Measurements from ENCODE around the gene KRTAP2-1. TPM values are rescaled to one million over a fixed set of nuclear protein-coding genes. Genes with fewer than 3 reads are reported as not detected.
"Not testable (repeated sequence)": the region's sequence is repeated elsewhere in the genome, so short reads cannot be mapped to it uniquely, and the experiment has no call there.

Gene KRTAP2-1
- total RNA-seq, 1 experiment from 2014 or later = not detected

DNA sequence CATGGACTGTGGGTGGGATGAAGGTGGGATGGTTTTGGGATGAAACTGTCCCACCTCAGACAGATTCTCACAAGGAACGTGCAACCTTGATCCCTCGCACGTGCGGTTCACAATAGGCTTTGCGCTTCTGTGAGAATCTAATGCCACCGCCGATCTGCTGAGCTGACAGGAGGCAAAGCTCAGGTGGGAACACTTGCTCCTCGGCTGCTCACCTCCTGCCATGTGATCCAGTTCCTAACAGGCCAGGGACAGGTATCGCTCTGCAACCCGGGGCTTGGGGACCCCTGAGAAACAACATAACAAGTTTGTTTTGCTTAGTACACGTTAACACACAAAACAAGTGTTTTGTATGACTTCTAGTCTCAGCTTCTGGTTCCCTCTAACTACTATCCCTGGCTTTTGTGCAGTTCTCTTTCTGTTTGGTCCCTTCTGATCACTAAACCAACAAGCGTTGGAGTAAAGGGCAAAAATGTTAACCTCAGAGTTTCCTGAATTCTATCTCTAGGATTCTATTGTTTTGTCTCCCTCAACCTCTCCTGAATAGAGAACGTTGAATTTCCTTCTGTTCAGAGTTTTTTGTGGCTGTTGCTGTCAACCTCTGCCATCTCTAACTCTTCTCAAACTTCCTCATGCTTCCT is 30.4 kb downstream of the KRTAP2-1 start:
- DNase-seq (ENCODE audit: extremely low read depth, low read depth) = no peak

DNA sequence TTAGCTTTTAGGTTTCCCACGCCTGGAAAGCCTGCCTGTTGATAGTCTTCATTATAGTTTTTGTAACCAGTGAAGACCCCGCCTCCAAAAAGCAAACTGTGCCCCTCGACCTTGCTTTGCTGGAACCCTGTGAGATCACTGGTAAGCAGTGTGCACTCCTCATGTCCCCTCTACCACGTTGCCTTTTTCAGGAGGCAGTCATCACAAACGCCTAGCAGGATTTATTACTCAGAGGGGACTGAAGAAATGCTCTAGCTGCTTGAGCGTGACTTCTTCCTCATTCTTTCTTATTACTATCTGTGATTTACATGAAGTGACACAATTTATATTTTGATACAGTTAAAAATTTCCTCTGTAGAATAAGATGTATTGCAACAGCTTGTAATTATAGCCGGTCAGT is 31.7 kb downstream of the KRTAP2-1 start:
- DNase-seq (ENCODE audit: extremely low read depth, low read depth) = no peak

DNA sequence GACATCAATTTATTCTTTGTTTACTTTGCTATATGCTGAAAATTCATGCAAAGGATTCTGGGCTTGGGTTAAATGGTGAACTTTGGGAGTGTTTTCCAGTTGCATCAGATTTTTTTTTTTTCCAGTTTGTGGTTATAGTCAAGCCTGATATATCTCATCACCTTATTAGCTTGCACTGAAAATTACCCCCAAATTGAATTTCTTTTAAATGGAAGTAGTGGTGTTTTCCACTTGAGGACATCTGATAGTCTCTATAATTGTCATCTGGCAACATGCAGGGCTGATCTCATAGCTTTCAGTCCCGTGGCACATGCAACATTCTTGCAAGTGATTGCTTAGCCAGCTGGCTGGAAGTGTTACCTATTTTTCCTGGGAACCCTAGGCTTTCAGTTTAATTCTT is 33.5 kb downstream of the KRTAP2-1 start:
- DNase-seq (ENCODE audit: extremely low read depth, low read depth) = no peak

DNA sequence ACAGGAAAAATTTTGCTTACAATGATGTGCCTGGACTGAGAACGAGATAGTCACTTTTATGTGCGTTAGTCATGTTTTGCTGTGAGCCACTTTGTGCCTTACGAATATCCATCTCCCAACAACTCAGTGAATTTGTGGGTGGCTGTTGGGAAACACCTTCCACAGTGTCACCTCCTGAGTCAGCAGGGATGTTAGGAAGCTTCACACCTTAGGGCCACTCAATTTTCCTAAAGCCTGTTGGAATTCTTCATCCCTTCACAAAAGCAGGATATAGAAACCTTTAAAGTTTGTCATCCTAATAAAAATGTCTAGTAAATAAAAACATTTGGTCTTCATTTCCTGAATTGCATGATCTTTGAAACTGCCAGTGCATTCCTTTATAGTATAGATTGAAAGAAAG is 33.9 kb downstream of the KRTAP2-1 start:
- no peak for DNase-seq (ENCODE audit: extremely low read depth, low read depth)

DNA sequence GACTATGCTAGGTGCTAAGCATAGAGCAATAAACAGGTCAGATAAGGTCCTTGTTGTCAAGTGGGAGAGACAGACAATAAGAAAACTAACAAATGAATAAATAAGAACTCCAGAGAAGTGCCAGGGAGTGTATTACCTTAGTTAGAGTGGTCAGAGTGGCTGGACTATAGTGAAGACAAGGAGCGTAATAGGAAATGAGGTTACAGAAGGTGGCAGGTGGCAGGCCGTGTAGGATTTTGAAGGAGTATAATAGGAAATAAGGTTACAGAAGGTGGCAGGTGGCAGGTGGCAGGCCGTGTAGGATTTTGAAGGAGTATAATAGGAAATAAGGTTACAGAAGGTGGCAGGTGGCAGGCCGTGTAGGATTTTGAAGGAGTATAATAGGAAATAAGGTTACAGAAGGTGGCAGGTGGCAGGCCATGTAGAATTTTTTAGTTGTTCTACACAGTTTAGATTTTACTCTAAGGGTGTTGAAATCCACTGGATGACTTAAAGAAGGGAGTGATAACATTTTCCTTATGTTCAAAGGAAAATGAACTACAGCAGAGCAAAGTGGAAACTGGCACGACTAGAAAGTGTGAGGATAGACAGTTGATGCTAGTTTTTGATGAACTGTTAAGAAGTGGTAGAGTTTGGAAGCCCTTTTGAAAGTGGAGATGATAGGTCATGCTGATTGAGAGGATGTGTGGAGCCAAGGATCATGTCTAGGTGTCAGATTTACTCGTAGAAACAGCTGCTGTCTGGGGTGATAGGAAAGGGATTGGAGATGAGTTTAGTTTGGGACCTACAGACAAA is 34.6 kb downstream of the KRTAP2-1 start:
- no peak for DNase-seq (ENCODE audit: extremely low read depth, low read depth)

DNA sequence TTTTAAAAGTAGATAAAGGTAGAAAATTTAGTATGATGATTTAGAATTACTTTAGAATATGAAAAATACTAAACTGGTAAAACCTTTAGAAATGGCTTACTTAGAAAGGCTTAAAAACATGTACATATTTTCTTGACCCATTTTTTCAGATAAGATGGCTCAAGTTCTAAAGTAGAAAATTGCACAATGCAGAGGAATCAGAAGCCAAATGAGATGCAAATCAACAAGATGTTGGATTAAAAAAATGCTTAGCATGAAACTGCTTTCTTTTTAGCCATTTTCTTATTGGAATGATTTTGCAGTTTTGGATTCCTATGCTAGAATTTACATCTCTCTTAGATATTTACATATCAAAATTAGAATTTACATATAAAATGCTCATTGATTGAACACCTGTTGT is 36.7 kb downstream of the KRTAP2-1 start:
- DNase-seq (ENCODE audit: extremely low read depth, low read depth) = no peak

DNA sequence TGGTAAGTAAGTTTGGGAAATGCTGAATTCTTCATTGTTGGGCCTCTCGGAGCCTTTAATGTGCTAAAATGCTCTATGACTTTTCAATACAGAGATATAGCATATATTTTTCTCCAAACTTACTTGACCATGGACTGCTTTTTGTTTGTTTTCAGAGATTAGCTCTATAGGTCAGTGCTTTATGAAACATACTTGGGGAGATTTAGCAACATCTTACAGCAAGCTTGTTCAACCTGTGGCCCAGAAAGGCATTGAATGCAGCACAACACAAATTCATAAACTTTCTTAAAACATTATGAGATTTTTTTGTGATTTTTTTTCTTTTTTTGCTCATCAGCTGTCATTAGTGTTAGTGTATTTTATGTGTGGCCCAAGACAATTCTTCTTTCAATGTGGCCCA is 37.2 kb downstream of the KRTAP2-1 start:
- no peak for DNase-seq (ENCODE audit: extremely low read depth, low read depth)

DNA sequence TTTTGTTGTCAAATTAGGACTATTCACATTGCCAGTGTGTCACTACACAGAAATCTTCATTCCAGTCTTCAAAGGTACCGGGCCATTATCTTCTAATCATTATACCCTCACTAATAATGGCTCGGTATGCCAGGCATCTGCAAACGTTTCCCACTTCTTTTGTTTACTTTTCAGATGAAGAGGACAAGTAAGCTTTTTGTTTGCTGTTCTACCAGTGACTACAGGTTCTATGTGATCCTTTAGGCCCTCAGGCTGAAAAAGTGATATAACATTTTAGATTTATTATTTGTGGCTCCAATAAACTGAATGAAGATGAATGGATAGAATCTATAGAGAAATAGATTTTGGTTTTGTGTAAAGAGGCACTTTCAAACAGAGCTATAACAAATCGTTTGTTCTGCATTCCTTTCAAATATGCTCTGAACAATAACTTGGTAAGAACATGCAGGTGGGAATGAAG is 37.8 kb downstream of the KRTAP2-1 start:
- DNase-seq (ENCODE audit: extremely low read depth, low read depth) = no peak

DNA sequence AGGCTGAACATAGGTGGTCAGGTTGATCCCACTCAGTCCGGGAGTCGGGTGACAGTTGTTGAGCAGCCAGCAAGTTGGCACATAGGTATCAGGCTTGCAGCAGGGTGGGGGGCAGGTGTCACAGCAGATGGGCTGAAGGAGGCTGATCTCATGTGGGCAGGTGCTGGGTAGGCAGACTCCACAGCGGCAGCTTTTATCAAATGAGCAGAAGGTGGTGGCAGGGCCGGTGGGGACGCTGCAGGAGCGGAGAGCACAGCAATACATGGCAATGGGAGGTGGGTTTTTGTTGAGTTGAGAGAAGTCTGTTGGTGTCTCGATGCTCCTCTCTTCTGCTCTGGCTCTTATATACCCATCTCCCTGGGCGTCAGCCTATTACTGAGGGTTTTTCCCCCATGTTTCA is 38.3 kb downstream of the KRTAP2-1 start, which contains the start of gene KRTAP3-1:
Gene KRTAP3-1, minus strand, starts transcription at position 318 of the 400 bp plus-strand sequence. Its CDS starts 54 bp downstream, at position 264.
- no peak for DNase-seq (ENCODE audit: extremely low read depth, low read depth)

DNA sequence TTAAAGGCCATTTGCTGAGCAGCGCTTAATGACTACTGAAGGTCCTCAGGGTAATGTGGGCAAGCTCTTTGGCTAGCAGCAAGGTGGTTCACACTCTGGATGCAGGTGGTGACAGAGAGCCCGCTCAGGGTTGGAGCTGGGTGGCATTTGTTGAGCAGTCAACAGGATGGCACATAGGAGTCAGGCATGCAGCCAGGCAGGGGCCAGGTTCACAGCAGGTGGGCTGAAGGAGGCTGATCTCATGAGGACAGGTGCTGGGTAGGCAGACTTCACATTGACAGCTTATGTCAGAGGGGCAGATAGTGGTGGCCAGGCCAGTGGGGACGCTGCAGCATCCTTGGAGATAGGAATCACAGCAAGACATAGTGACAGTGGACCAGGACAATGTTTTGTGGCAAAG is 42.7 kb downstream of the KRTAP2-1 start:
- DNase-seq (ENCODE audit: extremely low read depth, low read depth) = no peak

DNA sequence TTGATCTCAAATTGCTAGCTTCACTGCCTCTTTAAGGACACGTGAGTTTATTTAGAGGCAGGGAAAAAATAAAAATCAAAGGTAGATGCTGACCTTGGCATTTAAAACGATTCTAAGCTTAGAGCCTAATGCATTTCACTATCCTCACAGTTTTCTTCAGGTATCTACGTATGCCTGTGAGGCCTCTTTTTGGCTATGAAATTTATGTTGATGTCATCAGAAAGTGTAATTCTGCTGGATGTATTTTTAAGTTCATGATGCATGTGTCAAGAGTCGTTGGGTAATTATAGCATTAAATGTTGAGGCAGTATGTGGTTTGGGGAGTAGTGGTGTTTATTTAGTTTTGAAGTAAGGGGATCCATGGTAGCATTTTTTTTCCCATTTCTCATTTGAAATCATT is 43.2 kb downstream of the KRTAP2-1 start:
- DNase-seq (ENCODE audit: extremely low read depth, low read depth) = no peak

DNA sequence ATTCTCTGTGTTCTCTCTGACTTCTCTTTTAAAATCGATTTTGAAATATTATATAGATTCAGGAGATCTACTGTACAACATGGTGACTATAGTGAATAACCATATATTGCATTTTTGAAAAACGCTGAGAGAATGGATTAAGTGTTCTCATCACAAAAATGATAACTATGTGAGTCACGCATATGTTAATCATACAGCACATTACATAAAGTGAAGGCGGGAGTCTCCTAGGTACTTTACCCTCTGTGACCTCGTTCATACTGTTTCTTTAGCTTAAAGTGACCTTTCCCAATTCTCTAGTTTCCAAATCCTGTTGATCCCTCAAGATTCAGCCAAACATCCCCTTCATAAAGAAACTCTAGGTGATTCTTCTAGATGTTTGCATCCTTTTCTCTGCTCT is 44.3 kb downstream of the KRTAP2-1 start:
- DNase-seq (ENCODE audit: extremely low read depth, low read depth) = no peak

DNA sequence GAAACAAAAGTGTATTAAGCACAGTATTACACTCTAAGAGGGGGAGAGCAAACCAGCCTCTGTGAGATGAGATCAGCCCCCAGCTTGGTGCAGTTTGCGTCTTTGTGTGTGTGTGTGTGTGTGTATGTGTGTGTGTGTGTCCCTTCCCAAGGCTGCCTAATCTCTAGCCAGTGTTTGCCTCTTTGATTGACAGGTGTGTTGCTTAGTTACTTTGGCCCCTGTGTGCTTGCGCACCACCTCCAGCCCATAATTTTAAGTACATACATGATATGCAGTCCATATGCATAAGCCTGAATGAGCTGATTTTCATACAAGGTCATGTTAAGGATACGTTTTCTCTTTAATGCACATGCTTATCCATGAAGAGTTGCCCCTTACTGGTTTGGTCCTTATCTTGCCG is 45.3 kb downstream of the KRTAP2-1 start:
- no peak for DNase-seq (ENCODE audit: extremely low read depth, low read depth)

DNA sequence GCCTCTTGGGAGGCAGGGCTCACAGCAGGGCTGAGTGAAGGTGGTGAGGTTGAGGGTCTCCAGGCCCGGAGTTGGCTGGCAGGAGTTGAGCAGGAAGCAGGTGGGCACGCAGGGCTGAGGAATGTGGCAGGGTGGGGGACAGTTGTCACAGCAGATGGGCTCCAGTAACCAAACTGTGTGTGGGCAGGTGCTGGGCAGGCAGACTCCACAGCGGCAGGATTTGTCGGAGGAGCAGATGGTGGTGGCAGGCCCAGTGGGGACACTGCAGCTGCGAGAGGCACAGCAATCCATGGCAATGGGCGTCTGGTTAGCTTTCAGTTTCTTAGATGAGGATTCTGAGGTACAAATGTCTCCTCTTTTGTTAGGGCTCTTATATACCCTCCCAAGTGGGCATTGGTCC is 47.6 kb downstream of the KRTAP2-1 start, which contains the start of gene KRTAP3-2:
Gene KRTAP3-2, minus strand, starts transcription at position 344 of the 400 bp plus-strand sequence. Its CDS starts 53 bp downstream, at position 291.
- DNase-seq (ENCODE audit: extremely low read depth, low read depth) = not testable (repeated sequence)

DNA sequence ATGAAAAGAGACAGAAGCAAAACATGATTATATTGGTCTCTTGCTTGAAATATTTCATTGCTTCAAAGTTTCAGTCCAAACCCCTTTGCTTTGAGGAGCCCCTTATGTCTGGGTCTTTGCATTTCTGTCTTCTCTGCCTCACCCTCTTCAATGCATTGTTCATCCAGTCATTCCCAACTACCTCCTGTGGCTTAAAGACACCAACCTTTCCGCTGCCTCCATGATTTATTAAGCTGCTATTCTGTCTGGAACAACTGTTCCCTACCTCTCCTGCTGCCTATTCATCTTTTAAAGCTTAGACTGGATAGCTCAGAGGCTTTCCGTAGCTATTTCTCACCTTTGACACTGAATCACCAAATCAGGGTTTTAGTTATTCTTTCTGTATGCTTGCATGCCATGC is 49.8 kb downstream of the KRTAP2-1 start:
- DNase-seq (ENCODE audit: extremely low read depth, low read depth) = no peak

DNA sequence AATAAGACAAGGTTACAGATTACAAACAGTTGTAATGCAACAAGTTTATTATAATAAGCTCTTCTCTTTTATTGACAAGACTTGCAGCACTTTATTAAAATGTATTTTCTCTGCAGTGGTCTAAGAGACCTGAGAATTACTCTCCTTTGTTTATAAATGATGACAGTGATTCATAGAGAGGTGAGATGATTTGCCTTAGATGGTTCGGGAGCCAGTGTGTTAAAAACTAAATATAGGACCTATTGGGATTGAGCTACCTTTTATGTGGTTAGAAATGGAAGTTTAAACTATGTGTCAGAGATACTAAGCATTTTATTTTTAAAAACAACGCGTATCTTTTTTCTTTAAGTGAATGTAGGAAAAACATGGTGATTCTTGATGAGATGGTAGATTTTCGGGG is 50.3 kb downstream of the KRTAP2-1 start:
- no peak for DNase-seq (ENCODE audit: extremely low read depth, low read depth)

Small RNA genes lying within 50 kb of the gene (small RNA-seq; reads per million reads assigned to genes)
- gene KRTAP3-4P = 0 reads per million in 2 experiments

Other genes starting within 250 kb of the KRTAP2-1 start
- not detected in 2 replicates for gene KRT28, start 247.4 kb downstream of the KRTAP2-1 start, total RNA-seq (2014; rRNA removed; shearing (Covaris generic))
- 36.8 and 38.4 TPM in 2 replicates for gene KRT10, start 224.7 kb downstream of the KRTAP2-1 start, total RNA-seq (2014; rRNA removed; shearing (Covaris generic))
- not detected in 2 replicates for gene KRT12, start 180.1 kb downstream of the KRTAP2-1 start, total RNA-seq (2014; rRNA removed; shearing (Covaris generic))
- not detected in 2 replicates for gene KRT20, start 162.1 kb downstream of the KRTAP2-1 start, total RNA-seq (2014; rRNA removed; shearing (Covaris generic))
- 0.07 TPM in 1 of 2 replicates, not detected in the other for gene KRT23, start 109.7 kb downstream of the KRTAP2-1 start, total RNA-seq (2014; rRNA removed; shearing (Covaris generic))
- gene KRT39, start 80.4 kb downstream of the KRTAP2-1 start, total RNA-seq (2014; rRNA removed; shearing (Covaris generic)) = not detected in 2 replicates
- gene KRT40, start 63.0 kb downstream of the KRTAP2-1 start, total RNA-seq (2014; rRNA removed; shearing (Covaris generic)) = not detected in 2 replicates
- not detected in 2 replicates for gene KRTAP3-3, start 53.2 kb downstream of the KRTAP2-1 start, total RNA-seq (2014; rRNA removed; shearing (Covaris generic))
- gene KRTAP3-2, start 47.4 kb downstream of the KRTAP2-1 start, total RNA-seq (2014; rRNA removed; shearing (Covaris generic)) = not detected in 2 replicates
- not detected in 2 replicates for gene KRTAP3-1, start 38.2 kb downstream of the KRTAP2-1 start, total RNA-seq (2014; rRNA removed; shearing (Covaris generic))
- not detected in 2 replicates for gene KRTAP1-5, start 20.1 kb downstream of the KRTAP2-1 start, total RNA-seq (2014; rRNA removed; shearing (Covaris generic))
- gene KRTAP1-4, start 17.1 kb downstream of the KRTAP2-1 start, total RNA-seq (2014; rRNA removed; shearing (Covaris generic)) = not detected in 2 replicates
- gene KRTAP1-3, start 12.4 kb downstream of the KRTAP2-1 start, total RNA-seq (2014; rRNA removed; shearing (Covaris generic)) = not detected in 2 replicates
- not detected in 2 replicates for gene KRTAP1-1, start 5.9 kb downstream of the KRTAP2-1 start, total RNA-seq (2014; rRNA removed; shearing (Covaris generic))
- gene KRTAP2-2, start 7.9 kb upstream of the KRTAP2-1 start, total RNA-seq (2014; rRNA removed; shearing (Covaris generic)) = not detected in 2 replicates
- not detected in 2 replicates for gene KRTAP2-3, start 12.8 kb upstream of the KRTAP2-1 start, total RNA-seq (2014; rRNA removed; shearing (Covaris generic))
- not detected in 2 replicates for gene KRTAP2-4, start 18.6 kb upstream of the KRTAP2-1 start, total RNA-seq (2014; rRNA removed; shearing (Covaris generic))
- not detected in 2 replicates for gene KRTAP4-7, start 36.8 kb upstream of the KRTAP2-1 start, total RNA-seq (2014; rRNA removed; shearing (Covaris generic))
- gene KRTAP4-8, start 50.8 kb upstream of the KRTAP2-1 start, total RNA-seq (2014; rRNA removed; shearing (Covaris generic)) = not detected in 2 replicates
- gene KRTAP4-16, start 54.9 kb upstream of the KRTAP2-1 start, total RNA-seq (2014; rRNA removed; shearing (Covaris generic)) = not detected in 2 replicates
- gene KRTAP4-9, start 58.1 kb upstream of the KRTAP2-1 start, total RNA-seq (2014; rRNA removed; shearing (Covaris generic)) = not detected in 2 replicates
- not detected in 2 replicates for gene KRTAP4-11, start 71.1 kb upstream of the KRTAP2-1 start, total RNA-seq (2014; rRNA removed; shearing (Covaris generic))
- not detected in 2 replicates for gene KRTAP4-12, start 76.9 kb upstream of the KRTAP2-1 start, total RNA-seq (2014; rRNA removed; shearing (Covaris generic))
- gene KRTAP4-6, start 93.2 kb upstream of the KRTAP2-1 start, total RNA-seq (2014; rRNA removed; shearing (Covaris generic)) = not detected in 2 replicates
- gene KRTAP4-5, start 102.5 kb upstream of the KRTAP2-1 start, total RNA-seq (2014; rRNA removed; shearing (Covaris generic)) = not detected in 2 replicates
- gene KRTAP4-4, start 113.4 kb upstream of the KRTAP2-1 start, total RNA-seq (2014; rRNA removed; shearing (Covaris generic)) = not detected in 2 replicates
- not detected in 2 replicates for gene KRTAP4-3, start 120.9 kb upstream of the KRTAP2-1 start, total RNA-seq (2014; rRNA removed; shearing (Covaris generic))
- not detected in 2 replicates for gene KRTAP4-2, start 130.9 kb upstream of the KRTAP2-1 start, total RNA-seq (2014; rRNA removed; shearing (Covaris generic))
- 0.17 TPM in 1 of 2 replicates, not detected in the other for gene KRTAP4-1, start 137.6 kb upstream of the KRTAP2-1 start, total RNA-seq (2014; rRNA removed; shearing (Covaris generic))
- gene KRTAP9-1, start 142.6 kb upstream of the KRTAP2-1 start, total RNA-seq (2014; rRNA removed; shearing (Covaris generic)) = not detected in 2 replicates
- not detected in 2 replicates for gene KRTAP9-2, start 179.3 kb upstream of the KRTAP2-1 start, total RNA-seq (2014; rRNA removed; shearing (Covaris generic))
- not detected in 2 replicates for gene KRTAP9-3, start 185.1 kb upstream of the KRTAP2-1 start, total RNA-seq (2014; rRNA removed; shearing (Covaris generic))
- gene KRTAP9-8, start 190.7 kb upstream of the KRTAP2-1 start, total RNA-seq (2014; rRNA removed; shearing (Covaris generic)) = not detected in 2 replicates
- not detected in 2 replicates for gene KRTAP9-4, start 202.4 kb upstream of the KRTAP2-1 start, total RNA-seq (2014; rRNA removed; shearing (Covaris generic))
- not detected in 2 replicates for gene KRTAP9-9, start 208.1 kb upstream of the KRTAP2-1 start, total RNA-seq (2014; rRNA removed; shearing (Covaris generic))
- gene KRTAP9-6, start 218.1 kb upstream of the KRTAP2-1 start, total RNA-seq (2014; rRNA removed; shearing (Covaris generic)) = not detected in 2 replicates
- not detected in 2 replicates for gene KRTAP9-7, start 228.4 kb upstream of the KRTAP2-1 start, total RNA-seq (2014; rRNA removed; shearing (Covaris generic))

Data from NCI-H460 (cell line).